Motor neuron (in vitro differentiated cells): Measurements from ENCODE around the gene BMERB1. TPM values are rescaled to one million over a fixed set of nuclear protein-coding genes. Genes with fewer than 3 reads are reported as not detected.

ENCODE experiments used
- ATAC-seq, 8 experiments: fragments of 200-7000 bp; cut with Tn5 transposase; replicated peaks in 6 of 8; 2 replicates each; pipeline ENCODE4 v1.8.0; 2021; ENCODE audit warnings: mild to moderate bottlenecking in 8 of 8, moderate library complexity in 8 of 8
- H3K27ac ChIP-seq, 2 donors: fragments of 250-450 bp; sonication (Bioruptor Pico); 2 replicates each; pipeline ENCODE4 v1.9.0; 2021; ENCODE audit warnings: antibody characterized with exemption in 2 of 2, mild to moderate bottlenecking in 2 of 2, moderate library complexity in 1 of 2
- H3K4me1 ChIP-seq, 2 donors: fragments of 250-450 bp; sonication (Bioruptor Pico); replicated peaks in 1 of 2; 2 replicates each; pipeline ENCODE4 v1.6.1; 2021; ENCODE audit warnings: antibody characterized with exemption in 2 of 2, mild to moderate bottlenecking in 2 of 2, moderate library complexity in 1 of 2
- H3K4me3 ChIP-seq, 5 donors: fragments of 250-450 bp; sonication (Bioruptor Pico); 2 replicates each; pipeline ENCODE4 v1.9.0; 2021; ENCODE audit warnings: antibody characterized with exemption in 5 of 5, mild to moderate bottlenecking in 5 of 5, moderate library complexity in 4 of 5
- WGBS, 10 experiments: fragments of 450-650 bp; shearing (Covaris generic); methylation state at CpG; one replicate each; pipeline ENCODE4 v1.0.0; 2022; 5-methylcytosine and 5-hydroxymethylcytosine counted together
- in situ Hi-C, 9 experiments: fragments of 400-800 bp; cut with MboI; loops; one replicate each; pipeline ENCODE4 v1.15.0; 2021; ENCODE audit warnings: low sequenced_read_pairs in 9 of 9, low pct_unique_long_range_greater_than_20kb in 2 of 9; ENCODE audit not compliant: unreplicated experiment in 9 of 9
- total RNA-seq, 8 experiments: library from RNA; unstranded; fragments of 300-600 nt; gene quantifications; 2 replicates each; pipeline versions ENCODE4 v1.2.3 to v1.2.4, GENCODE V29; 2022

Gene BMERB1
- total RNA-seq, 8 experiments from 2014 or later: 11.3 to 125 (median 56.1) TPM

GRCh38 chr16:15616012-15616411, 181.6 kb downstream of the BMERB1 start:
- H3K27ac ChIP-seq: no peak overlapping the region
- in situ Hi-C loops: loop anchor here in 1 of 9 experiments (25.0 kb wide), 1 partner anchor 96 kb away; no protein-coding TSS in a partner anchor
- H3K4me3 ChIP-seq: no peak overlapping the region
- H3K4me1 ChIP-seq: no peaks in the 10 kb centered on the region
- ATAC-seq: no peak
- WGBS, 10 experiments: 80 to 100% (median 94%) methylated on average over 1 to 4 of the region's 4 CpGs; no CpG with 5 or more reads in 4 of the 10 experiments

GRCh38 chr16:15616475-15617165, 182.2 kb downstream of the BMERB1 start:
- Histone ChIP-seq H3K4me1 (no peaks in the 10 kb centered on the region), H3K4me3 (no peak overlapping the region), H3K27ac (no peak overlapping the region)
- in situ Hi-C loops: loop anchor here in 1 of 9 experiments (25.0 kb wide), 1 partner anchor 96 kb away; no protein-coding TSS in a partner anchor
- 82 to 100% (median 97%) methylated on average over 1 to 11 of the region's 11 CpGs; no CpG with 5 or more reads in 1 of the 10 experiments for WGBS, 10 experiments
- ATAC-seq: no peak

- WGBS, 10 experiments: 80 to 100% (median 95%) methylated on average over 1 to 4 of the region's 4 CpGs; no CpG with 5 or more reads in 1 of the 10 experiments
- in situ Hi-C loops: loop anchor here in 1 of 9 experiments (25.0 kb wide), 1 partner anchor 94 kb away; no protein-coding TSS in a partner anchor
- Histone ChIP-seq H3K4me3 (no peak overlapping the region), H3K4me1 (no peaks in the 10 kb centered on the region), H3K27ac (no peak overlapping the region)
- ATAC-seq: no peak
Measured at GRCh38 chr16:15617901-15618300, 183.5 kb downstream of the BMERB1 start.

GRCh38 chr16:15618392-15618791, 184.0 kb downstream of the BMERB1 start:
- H3K4me3 ChIP-seq: no peak overlapping the region
- no peaks in the 10 kb centered on the region for H3K4me1 ChIP-seq
- in situ Hi-C loops: loop anchor here in 1 of 9 experiments (25.0 kb wide), 1 partner anchor 94 kb away; no protein-coding TSS in a partner anchor
- WGBS, 10 experiments: 60 to 100% (median 85%) methylated on average over 1 to 3 of the region's 4 CpGs; no CpG with 5 or more reads in 2 of the 10 experiments
- no peak overlapping the region for H3K27ac ChIP-seq
- no peak for ATAC-seq

- Histone ChIP-seq H3K27ac (no peak overlapping the region), H3K4me1 (no peaks in the 10 kb centered on the region), H3K4me3 (no peak overlapping the region)
- in situ Hi-C loops: loop anchor here in 1 of 9 experiments (25.0 kb wide), 1 partner anchor 92 kb away; no protein-coding TSS in a partner anchor
- ATAC-seq: no peak
- 63 to 96% (median 78%) methylated on average over 3 to 6 of the region's 6 CpGs for WGBS, 10 experiments
Measured at GRCh38 chr16:15620611-15621195, 186.3 kb downstream of the BMERB1 start.

- no peak for ATAC-seq
- Histone ChIP-seq H3K4me3 (no peak overlapping the region), H3K4me1 (no peaks in the 10 kb centered on the region), H3K27ac (no peak overlapping the region)
- WGBS, 10 experiments: 87 to 100% (median 95%) methylated on average over 1 to 4 of the region's 4 CpGs; no CpG with 5 or more reads in 1 of the 10 experiments
- in situ Hi-C loops: loop anchor here in 1 of 9 experiments (25.0 kb wide), 1 partner anchor 91 kb away; no protein-coding TSS in a partner anchor
Measured at GRCh38 chr16:15621456-15621855, 187.1 kb downstream of the BMERB1 start.

- H3K27ac ChIP-seq: no peak overlapping the region
- WGBS, 10 experiments: 80 to 100% (median 92%) methylated on average over 1 to 7 of the region's 8 CpGs; no CpG with 5 or more reads in 1 of the 10 experiments
- ATAC-seq: no peak
Measured at GRCh38 chr16:15621889-15622288, 187.5 kb downstream of the BMERB1 start.

GRCh38 chr16:15631730-15632409, 197.5 kb downstream of the BMERB1 start:
- Histone ChIP-seq H3K27ac (no peak overlapping the region), H3K4me1 (no peaks in the 10 kb centered on the region), H3K4me3 (no peak overlapping the region)
- in situ Hi-C loops: no loop called here
- ATAC-seq: no peak
- 57 to 100% (median 88%) methylated on average over 1 of the region's 2 CpGs; no CpG with 5 or more reads in 3 of the 10 experiments for WGBS, 10 experiments

More at GRCh38 chr16:15621889-15622288, 187.5 kb downstream of the BMERB1 start:
- H3K4me1 ChIP-seq: no peaks in the 10 kb centered on the region
- no peak overlapping the region for H3K4me3 ChIP-seq
- in situ Hi-C loops: loop anchor here in 1 of 9 experiments (25.0 kb wide), 1 partner anchor 90 kb away; no protein-coding TSS in a partner anchor

- WGBS, 10 experiments: 57 to 100% (median 91%) methylated on average over 1 to 8 of the region's 9 CpGs; no CpG with 5 or more reads in 2 of the 10 experiments
- no peaks in the 10 kb centered on the region for H3K4me1 ChIP-seq
- no peak for ATAC-seq
- H3K4me3 ChIP-seq: no peak overlapping the region
- in situ Hi-C loops: no loop called here
- no peak overlapping the region for H3K27ac ChIP-seq
Measured at GRCh38 chr16:15635926-15636325, 201.5 kb downstream of the BMERB1 start.

- ATAC-seq: no peak
- in situ Hi-C loops: no loop called here
- peaks cover 0 to 1% of the 10 kb centered on the region in 2 donors for H3K4me1 ChIP-seq
- no peak overlapping the region for H3K27ac ChIP-seq
- no peak overlapping the region for H3K4me3 ChIP-seq
Measured at GRCh38 chr16:15636392-15636873, 202.0 kb downstream of the BMERB1 start.
